Mucosa of gallbladder (tissue), 1 donor: Measurements from ENCODE around the gene SCT. TPM values are rescaled to one million over a fixed set of nuclear protein-coding genes. Genes with fewer than 3 reads are reported as not detected.
A peak's percentile ranks its signal among the peaks of the same experiment; 100 is the strongest.

Source experiments
- DNase-seq: peaks from one replicate; pipeline ENCODE4 v3.0.0-alpha.2; 2020; ENCODE audit warnings: low spot score
- total RNA-seq: library from RNA; stranded (reverse); gene quantifications from one replicate; pipeline ENCODE4 v1.2.1, GENCODE V29; 2021
- donor health status: DM: no; HTN: no; CAD: no.

SCT gene
- total RNA-seq, 1 donor from 2014 or later: not detected

DNA sequence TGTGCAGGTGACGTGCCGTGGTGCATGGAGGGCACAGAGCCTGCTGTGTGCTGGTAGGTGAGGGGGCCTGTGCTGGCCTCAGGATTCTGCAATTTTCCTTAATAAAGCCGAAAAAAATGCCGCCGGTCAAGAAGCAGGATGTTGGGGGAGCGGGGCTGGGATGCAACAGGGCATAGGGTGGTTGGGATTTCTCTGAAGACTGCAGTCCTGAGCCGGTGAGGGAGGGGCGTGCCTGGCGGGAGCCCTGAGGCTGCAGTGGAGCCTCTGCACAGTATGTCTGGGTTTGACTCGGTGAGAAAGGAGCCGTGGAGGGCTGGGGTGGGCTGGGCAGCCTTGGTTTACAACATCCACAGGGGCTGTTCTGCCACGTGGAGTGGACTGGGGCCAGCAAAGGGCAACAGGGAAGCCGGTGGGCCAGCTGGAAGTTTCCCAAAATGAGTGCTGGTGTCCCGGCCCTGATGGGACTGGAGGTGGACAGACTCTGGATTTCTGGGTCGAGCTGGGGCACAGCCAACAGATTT lies 3.6 kb downstream of the SCT start:
- no peak for DNase-seq

- no peak for DNase-seq
Measured at GRCh38 chr11:621838-622237, 5.1 kb downstream of the SCT start.

DNA sequence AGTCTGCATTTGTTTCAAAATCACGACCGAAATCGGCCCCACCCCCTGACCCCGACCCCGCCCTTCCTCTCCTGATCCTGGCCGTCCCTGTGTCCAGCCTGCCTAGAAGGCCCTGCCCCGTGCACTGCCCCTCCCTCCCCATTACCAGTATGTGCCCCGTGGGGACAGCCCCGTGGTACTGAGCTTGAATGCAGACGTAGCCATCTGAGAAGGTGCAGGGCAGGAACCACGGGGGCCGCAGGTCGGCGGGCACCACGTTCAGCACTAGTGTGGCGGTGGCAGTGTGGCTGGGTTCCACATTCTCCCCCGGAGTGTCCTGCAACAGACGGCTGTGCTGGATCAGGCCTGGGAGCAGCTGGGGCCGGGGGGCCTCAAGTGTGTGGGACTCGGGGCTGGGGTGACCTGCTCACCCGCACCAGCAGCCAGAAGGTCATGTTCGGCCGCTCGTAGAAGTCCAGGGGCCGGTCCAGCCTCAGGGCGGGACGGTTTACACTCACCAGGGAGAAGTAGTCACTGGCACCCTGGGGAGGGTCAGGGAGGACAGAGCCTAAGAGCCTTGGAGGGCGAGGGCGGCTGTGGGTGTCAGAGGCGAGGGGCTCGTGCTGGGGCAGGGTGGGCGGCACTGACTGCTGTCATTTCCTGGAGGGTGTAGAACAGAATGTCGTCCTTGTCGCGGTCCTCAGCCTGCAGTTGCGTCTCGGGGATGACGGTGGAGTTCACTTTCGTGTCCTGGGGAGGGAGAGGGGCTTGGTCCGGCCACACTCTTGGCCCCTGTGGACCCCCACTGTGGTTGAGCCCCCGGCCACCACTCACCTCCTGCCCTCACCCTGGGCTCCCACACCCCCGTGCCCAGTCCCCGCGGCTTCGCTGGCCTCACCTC lies 5.8 kb downstream of the SCT start:
- DNase-seq: no peak

GRCh38 chr11:620201-620600 lies 6.8 kb downstream of the SCT start:
- no peak for DNase-seq

- DNase-seq: no peak
Measured at GRCh38 chr11:619628-620050, 7.3 kb downstream of the SCT start.

- DNase-seq: no peak
Measured at GRCh38 chr11:618856-619627, 7.9 kb downstream of the SCT start.

DNA sequence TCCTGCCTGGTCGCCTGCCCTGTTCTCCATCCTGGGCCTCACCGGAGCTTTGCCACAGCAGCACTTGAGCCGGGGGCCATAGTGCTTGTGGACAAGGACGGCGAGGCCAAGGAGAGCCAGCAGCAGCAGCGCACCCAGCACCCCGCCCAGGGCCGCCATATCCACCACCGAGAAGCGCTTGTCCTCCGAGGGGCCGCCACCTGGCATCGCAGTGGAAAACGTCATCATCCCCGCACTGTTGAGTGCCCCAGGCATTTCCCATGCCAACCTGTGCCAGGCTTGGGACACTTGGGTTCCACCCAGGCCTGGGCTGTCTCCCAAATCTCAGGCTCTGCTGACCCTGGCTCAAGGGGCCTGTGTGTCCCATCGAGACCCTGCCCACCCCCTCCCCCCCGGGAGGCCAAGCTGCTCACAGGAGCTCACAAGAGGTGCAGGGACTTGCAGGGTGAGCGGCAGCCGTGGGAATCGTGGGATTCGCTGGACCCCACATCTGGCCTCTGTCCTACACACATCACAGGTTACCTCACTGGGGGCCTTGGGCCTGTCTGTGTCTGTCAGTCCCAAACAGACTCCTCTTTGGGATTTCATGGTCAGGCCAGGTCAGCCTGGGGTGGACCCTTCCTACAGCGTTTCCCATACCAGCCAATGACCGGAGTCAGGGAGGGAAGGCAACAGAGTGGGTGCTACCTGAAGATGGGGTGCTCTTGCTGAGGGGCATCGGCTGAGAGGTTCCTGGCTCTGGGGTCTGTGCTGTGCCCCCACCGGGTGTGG lies 8.9 kb downstream of the SCT start:
- DNase-seq: no peak

DNA sequence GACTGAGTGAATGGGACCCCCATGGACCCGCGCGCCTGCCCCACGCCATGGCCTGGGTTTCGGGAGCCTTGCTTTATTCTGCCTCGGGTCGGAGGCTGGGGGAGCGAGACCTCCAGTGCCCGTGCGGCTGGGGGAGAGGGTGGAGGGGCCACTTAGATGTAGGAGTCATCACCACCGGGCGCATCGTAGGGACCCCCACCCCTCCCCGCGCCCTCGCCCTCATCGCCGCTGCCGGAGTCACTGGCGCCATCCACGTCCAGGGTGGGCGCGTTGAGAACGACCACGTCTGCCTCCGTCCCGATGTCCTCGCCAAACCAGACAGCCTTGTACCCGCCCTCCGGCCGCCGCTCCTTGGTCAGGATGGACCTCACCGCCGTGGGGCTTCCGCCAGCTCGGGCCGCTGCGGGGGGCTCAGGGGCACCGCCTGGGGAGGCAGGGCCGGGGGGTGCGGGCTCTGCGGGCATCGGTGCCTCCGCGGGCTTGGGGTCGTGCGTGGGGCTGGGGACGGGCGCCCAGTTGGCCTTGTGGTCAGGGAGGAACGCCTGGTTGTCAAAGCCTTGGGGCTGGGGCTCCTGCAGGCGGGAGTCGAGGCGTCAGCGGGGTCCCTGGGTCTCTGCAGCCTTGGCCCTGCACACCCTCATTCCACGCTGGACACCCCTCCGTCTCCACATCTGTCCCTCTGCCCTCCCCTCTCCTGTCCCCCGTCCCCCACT lies 9.6 kb downstream of the SCT start:
- no peak for DNase-seq

DNA sequence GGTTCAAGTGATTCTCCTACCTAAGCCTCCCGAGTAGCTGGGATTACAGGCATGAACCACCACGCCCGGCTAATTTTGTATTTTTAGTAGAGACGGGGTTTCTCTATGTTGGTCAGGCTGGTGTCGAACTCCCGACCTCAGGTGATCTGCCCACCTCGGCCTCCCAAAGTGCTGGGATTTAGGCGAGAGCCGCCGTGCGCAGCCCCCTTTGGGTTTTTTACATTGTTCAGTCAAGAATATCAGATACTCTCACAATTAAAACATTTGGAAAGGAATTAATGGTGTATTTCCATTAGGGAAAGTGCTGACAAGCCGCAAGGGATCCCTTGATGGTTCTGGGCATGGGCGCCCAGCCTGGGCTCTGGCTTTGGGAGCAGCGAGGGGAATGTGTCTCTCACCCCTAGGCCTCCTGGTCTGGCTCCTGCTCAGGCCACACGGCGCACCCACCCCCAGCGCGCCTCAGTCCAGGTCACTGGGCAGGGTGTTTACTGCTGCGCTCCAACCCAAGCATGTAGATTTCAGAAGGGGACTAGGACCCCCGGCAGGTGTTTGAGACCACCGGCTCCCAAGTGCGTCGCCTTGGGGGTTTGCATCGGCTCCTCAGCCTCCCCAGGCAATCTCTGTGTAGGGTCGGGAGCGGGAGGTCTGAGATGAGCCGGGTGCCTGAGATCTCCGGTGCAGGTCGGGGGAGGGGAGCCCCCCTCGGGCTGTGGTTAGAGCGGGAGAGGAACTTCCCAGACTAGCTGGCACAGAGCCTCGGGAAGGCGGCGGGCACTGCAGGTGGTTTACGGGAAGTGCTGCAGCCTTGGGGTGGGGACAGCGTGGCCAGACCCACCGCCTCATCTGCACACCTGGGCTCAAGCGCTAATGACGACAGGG lies 10.4 kb downstream of the SCT start:
- DNase-seq: no peak

- DNase-seq: peak; percentile 95
Measured at GRCh38 chr11:615504-616319, 11.3 kb downstream of the SCT start, which contains the start of gene IRF7. IRF7 (minus strand) TSS chr11:615950; CDS start chr11:615364, 586 bp downstream.

- DNase-seq: no peak
Measured at GRCh38 chr11:614623-615503, 12.1 kb downstream of the SCT start.

GRCh38 chr11:614021-614622 lies 12.9 kb downstream of the SCT start:
- no peak for DNase-seq

- DNase-seq: peak; percentile 56
Measured at GRCh38 chr11:613369-613968, 13.5 kb downstream of the SCT start.

DNA sequence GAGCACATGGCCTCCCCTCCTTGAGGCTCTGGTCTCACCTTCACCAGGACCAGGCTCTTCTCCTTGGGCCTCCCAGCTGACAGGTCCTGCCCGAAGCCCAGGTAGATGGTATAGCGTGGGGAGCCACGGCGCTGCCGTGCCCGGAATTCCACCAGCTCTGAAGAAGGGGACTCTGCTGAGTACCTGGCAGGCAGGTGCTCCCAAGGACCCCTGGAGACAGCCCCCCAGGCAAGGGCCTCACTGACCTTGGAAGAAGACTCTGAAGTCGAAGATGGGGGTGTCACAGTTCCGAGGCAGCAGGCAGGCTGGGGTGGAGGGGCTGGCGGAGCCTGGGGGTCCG lies 14.1 kb downstream of the SCT start:
- DNase-seq: no peak

DNA sequence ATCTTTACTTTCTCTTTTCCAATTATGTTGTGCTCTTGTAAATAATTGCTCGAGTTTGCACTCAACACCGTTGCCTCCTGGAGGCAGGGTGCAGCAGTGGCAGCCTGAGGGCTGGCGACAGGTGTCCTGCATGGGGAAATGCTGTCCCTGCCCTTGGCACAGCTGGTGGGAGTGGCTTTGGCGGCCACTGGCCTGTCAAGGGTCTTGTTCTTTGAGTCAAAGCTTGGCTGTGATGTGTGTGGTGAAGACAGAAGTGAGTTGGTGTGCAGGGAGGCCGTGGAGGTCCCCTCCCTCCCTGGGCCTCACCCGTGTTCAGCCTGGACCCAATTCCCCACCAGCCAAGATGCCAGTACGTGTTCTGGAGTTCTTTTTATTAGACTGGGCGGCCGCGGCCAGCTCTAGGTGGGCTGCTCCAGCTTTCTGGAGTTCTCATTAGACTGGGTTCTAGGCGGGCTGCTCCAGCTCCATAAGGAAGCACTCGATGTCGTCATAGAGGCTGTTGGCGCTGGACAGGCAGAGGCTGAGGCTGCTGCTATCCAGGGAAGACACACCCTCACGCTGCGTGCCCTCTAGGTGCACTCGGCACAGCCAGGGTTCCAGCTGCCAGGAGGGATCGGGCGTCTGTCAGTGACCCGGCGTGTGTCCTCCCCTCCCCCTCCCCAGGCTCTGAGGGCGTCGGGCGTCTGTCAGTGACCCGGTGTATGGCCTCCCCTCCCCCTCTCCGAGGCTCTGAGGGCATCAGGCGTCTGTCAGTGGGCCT lies 14.6 kb downstream of the SCT start:
- peak; percentile 54 for DNase-seq
